Spleen (tissue), 11 donors: Measurements from ENCODE around the gene HERPUD1. TPM values are rescaled to one million over a fixed set of nuclear protein-coding genes. Genes with fewer than 3 reads are reported as not detected.

ENCODE experiments used
- DNase-seq: peaks from one replicate; pipeline ENCODE4 v3.0.0-alpha.2; 2020
- H3K27ac ChIP-seq, 8 donors: fragments of 200-600 bp; sonication (generic) in 7 of 8; 1 replicate in 4 of 8; 2 replicates in 4 of 8; pipeline versions ENCODE4 v1.5.0 to v1.8.0; 2016 to 2021; ENCODE audit warnings: inconsistent platforms in 4 of 8, mild to moderate bottlenecking in 4 of 8, moderate library complexity in 1 of 8
- H3K27me3 ChIP-seq, 7 donors: fragments of 200-600 bp; sonication (generic) in 6 of 7; replicated peaks in 1 of 7; 1 replicate in 4 of 7; 2 replicates in 3 of 7; pipeline versions ENCODE4 v1.5.0 to v1.8.0; 2016 to 2021; ENCODE audit warnings: inconsistent platforms in 3 of 7, mild to moderate bottlenecking in 1 of 7
- H3K36me3 ChIP-seq, 6 donors: fragments of 200-600 bp; sonication (generic) in 5 of 6; 1 replicate in 4 of 6; 2 replicates in 2 of 6; pipeline versions ENCODE4 v1.5.0 to v1.8.0; 2016 to 2021; ENCODE audit warnings: inconsistent platforms in 2 of 6
- H3K4me1 ChIP-seq, 6 donors: fragments of 200-600 bp; sonication (generic) in 5 of 6; 1 replicate in 3 of 6; 2 replicates in 3 of 6; pipeline versions ENCODE4 v1.5.0 to v1.8.0; 2016 to 2021; ENCODE audit warnings: inconsistent platforms in 3 of 6
- H3K4me3 ChIP-seq, 8 donors: fragments of 200-600 bp; sonication (generic) in 7 of 8; 1 replicate in 4 of 8; 2 replicates in 4 of 8; pipeline versions ENCODE4 v1.5.0 to v1.8.0; 2016 to 2021; ENCODE audit warnings: inconsistent platforms in 4 of 8, mild to moderate bottlenecking in 4 of 8, moderate library complexity in 2 of 8
- H3K9me3 ChIP-seq, 8 donors: fragments of 200-600 bp; sonication (generic) in 7 of 8; 1 replicate in 4 of 8; 2 replicates in 4 of 8; pipeline versions ENCODE4 v1.5.0 to v1.8.0; 2016 to 2021; ENCODE audit warnings: inconsistent platforms in 4 of 8
- POLR2A ChIP-seq, 3 donors: fragments of 450-650 bp; IDR thresholded peaks; one replicate each; pipeline ENCODE4 v1.5.1; 2017; ENCODE audit warnings: antibody characterized with exemption in 3 of 3, mild to moderate bottlenecking in 1 of 3
- POLR2AphosphoS5 ChIP-seq, 3 donors: sonication (generic); formaldehyde crosslinking; IDR thresholded peaks; one replicate each; pipeline ENCODE4 v1.5.1; 2017; ENCODE audit warnings: antibody characterized with exemption in 3 of 3
- WGBS, 5 donors: extraction: QIAGEN DNeasy Blood & Tissue Kit in 3 of 5; methylation state at CpG; one replicate each; pipeline versions ENCODE4 v1.1.5 to v1.1.7; 2013 to 2018; 5-methylcytosine and 5-hydroxymethylcytosine counted together
- intact Hi-C: fragments of 100-400 bp; cut with DNase I; formaldehyde crosslinking; loops from one replicate; pipeline ENCODE4 v1.15.0; 2023; ENCODE audit warnings: low total_unique reads
- polyA plus RNA-seq, 3 donors: library from polyadenylated mRNA; stranded (reverse); fragments of 200-250 nt; gene quantifications; one replicate each; pipeline ENCODE4 v1.2.1, GENCODE V29; 2013
- total RNA-seq, 7 donors: library from RNA; depleted of rRNA in 3 of 7; stranded (reverse); fragments of >200 nt in 3 of 7; fragmentation: NEBNext Ultra II Directional in 4 of 7; extraction: Animal tissue kit (Norgen Biotek cat#: 25700) in 4 of 7; gene quantifications; one replicate each; pipeline versions ENCODE4 v1.1.0 to v1.2.1, GENCODE V29; 2016 to 2021
- TF ChIP-seq, protein P1 (sequence below), 11 experiments: fragments of 200-600 bp in 7 of 11; fragments of 450-650 bp in 4 of 11; sonication (generic) in 4 of 11; IDR thresholded peaks in 8 of 11; conservative IDR thresholded peaks in 3 of 11; 1 replicate in 7 of 11; 2 replicates in 4 of 11; pipeline versions ENCODE4 v1.4.0 to v1.8.0; 2016 to 2021; ENCODE audit warnings: antibody characterized with exemption in 11 of 11, inconsistent platforms in 4 of 11, mild to moderate bottlenecking in 1 of 11
- donor health status: healthy with polysubstance abuse.
- donor health status: DM: no; HTN: no; CAD: no; lungs with moderate emphysema.
- donor health status: DM: no; HTN: no; CAD: no.
- donor health status: Bipolar disorder and iron deficiency.
- donor health status: healthy.
- donor health status: DM: no; HTN: no; CAD: no.
- donor health status: DM: yes; HTN: yes; CAD: no.

The HERPUD1 gene
- total and polyA plus RNA-seq, 10 donors: 84.1 to 370 (median 193) TPM

DNA sequence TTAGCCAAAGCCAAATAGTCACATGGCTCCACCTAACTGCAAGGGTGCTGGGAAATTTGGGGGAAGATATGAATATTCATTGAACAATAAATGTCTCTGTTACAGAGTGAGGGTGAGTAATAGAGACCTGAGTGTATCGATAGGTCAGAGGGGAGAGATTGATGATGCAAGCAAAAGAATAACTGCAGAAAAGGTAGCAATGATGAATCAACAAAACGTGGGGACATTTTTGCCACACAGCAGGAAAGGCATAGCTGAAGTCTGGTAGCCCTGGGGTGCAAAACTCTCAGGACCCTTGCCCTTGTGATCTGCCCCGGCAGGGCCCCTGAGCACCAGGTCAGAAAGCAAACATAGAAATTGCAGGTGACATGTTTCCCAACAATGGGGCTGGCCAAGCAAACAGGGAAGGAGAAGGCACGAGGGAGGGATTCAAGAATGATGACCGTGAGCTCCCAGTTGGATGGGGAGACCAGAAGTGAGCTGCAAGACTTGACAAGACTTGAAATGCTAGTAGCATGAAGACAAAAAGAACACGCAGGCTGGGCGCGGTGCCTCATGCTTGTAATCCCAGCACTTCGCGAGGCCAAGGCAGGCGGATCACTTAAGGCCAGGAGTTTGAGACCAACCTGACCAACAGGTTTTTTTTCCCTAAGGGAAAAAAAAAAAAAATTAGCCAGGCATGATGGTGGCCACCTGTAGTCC is 12.7 kb upstream of the HERPUD1 start:
- DNase-seq: no peak
- Histone ChIP-seq H3K27me3 (no peaks in the 10 kb centered on the region), H3K4me1 (peaks cover 0 to 54% (median 23%) of the 10 kb centered on the region in 6 donors), H3K36me3 (no peaks in the 10 kb centered on the region), H3K4me3 (no peak overlapping the region), H3K9me3 (no peaks in the 10 kb centered on the region), H3K27ac (peak overlapping the region in 1 of 8 donors; percentile 92)
- TF ChIP-seq POLR2A (IDR thresholded peaks at IDR 0.05): no peak
- TF ChIP-seq, protein P1, sequence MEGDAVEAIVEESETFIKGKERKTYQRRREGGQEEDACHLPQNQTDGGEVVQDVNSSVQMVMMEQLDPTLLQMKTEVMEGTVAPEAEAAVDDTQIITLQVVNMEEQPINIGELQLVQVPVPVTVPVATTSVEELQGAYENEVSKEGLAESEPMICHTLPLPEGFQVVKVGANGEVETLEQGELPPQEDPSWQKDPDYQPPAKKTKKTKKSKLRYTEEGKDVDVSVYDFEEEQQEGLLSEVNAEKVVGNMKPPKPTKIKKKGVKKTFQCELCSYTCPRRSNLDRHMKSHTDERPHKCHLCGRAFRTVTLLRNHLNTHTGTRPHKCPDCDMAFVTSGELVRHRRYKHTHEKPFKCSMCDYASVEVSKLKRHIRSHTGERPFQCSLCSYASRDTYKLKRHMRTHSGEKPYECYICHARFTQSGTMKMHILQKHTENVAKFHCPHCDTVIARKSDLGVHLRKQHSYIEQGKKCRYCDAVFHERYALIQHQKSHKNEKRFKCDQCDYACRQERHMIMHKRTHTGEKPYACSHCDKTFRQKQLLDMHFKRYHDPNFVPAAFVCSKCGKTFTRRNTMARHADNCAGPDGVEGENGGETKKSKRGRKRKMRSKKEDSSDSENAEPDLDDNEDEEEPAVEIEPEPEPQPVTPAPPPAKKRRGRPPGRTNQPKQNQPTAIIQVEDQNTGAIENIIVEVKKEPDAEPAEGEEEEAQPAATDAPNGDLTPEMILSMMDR (IDR thresholded peaks at IDR 0.05 in 8 of 11, conservative IDR thresholded peaks at IDR 0.05 in 3 of 11): no peak
- no peak for TF ChIP-seq POLR2AphosphoS5 (IDR thresholded peaks at IDR 0.05)
- WGBS, 5 donors: 85 to 89% (median 88%) methylated on average over 11 of the region's 11 CpGs
- intact Hi-C loops: no loop called here

DNA sequence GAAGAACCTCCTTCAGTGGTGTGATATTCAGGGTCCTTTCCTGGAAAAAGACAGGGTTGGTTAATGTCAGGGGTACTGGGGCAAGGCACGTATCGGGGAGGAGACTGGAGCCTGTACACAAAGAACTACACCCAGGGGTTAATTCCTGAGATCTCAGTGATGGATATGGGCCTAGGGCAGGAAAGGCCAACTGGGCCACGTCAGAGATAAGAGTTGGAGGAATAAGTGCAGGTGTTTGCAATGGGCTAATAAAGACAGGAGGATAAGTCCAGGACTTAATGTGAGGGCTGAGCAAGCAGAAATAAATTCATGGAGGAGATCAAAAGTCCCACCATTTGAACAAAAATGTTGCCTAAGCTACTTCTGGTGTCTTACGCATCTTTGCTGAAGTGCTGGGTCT is 10.4 kb upstream of the HERPUD1 start:
- Histone ChIP-seq H3K9me3 (no peaks in the 10 kb centered on the region), H3K4me1 (peaks cover 0 to 54% (median 16%) of the 10 kb centered on the region in 6 donors), H3K27ac (no peak overlapping the region), H3K4me3 (no peak overlapping the region), H3K27me3 (no peaks in the 10 kb centered on the region), H3K36me3 (no peaks in the 10 kb centered on the region)
- WGBS, 5 donors: 82 to 87% (median 85%) methylated on average over 4 of the region's 4 CpGs
- intact Hi-C loops: no loop called here
- no peak for DNase-seq
- no peak for TF ChIP-seq POLR2AphosphoS5 (IDR thresholded peaks at IDR 0.05)
- TF ChIP-seq POLR2A (IDR thresholded peaks at IDR 0.05): no peak
- TF ChIP-seq, protein P1 (IDR thresholded peaks at IDR 0.05 in 8 of 11, conservative IDR thresholded peaks at IDR 0.05 in 3 of 11): no peak

DNA sequence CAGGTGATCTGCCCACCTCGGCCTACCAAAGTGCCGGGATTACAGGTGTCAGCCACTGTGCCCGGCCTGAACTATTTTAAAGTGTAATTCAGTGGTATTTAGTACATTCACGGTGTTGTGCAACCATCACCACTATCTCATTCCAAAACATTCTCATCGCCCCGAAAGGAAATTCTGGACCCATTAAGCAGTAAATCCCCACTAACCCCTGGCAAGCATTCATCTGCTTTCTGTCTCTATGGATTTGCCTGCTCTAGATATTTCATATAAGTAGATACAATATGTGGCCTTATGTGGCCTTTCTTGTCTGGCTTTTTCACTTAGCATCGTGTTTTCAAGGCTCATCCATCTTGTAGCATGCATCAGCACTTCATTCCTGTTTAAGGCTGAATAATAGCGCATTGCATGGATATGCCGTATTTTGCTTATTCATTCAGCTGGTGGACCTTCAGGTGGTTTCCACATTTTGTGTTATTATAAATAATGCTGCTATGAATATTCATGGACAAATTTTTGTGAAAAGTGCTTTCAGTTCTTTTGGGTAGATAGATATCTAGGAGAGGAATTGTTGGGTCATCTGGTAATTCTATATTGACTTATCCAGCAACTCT is 8.4 kb upstream of the HERPUD1 start:
- WGBS, 5 donors: 89 to 96% (median 92%) methylated on average over 9 of the region's 9 CpGs
- H3K9me3 ChIP-seq: no peaks in the 10 kb centered on the region
- intact Hi-C loops: no loop called here
- peaks cover 0 to 38% (median 0%) of the 10 kb centered on the region in 6 donors for H3K4me1 ChIP-seq
- no peaks in the 10 kb centered on the region for H3K27me3 ChIP-seq
- TF ChIP-seq, protein P1 (IDR thresholded peaks at IDR 0.05 in 8 of 11, conservative IDR thresholded peaks at IDR 0.05 in 3 of 11): no peak
- no peak for TF ChIP-seq POLR2AphosphoS5 (IDR thresholded peaks at IDR 0.05)
- TF ChIP-seq POLR2A (IDR thresholded peaks at IDR 0.05): no peak
- H3K36me3 ChIP-seq: no peaks in the 10 kb centered on the region
- no peak overlapping the region for H3K27ac ChIP-seq
- no peak for DNase-seq
- no peak overlapping the region for H3K4me3 ChIP-seq

DNA sequence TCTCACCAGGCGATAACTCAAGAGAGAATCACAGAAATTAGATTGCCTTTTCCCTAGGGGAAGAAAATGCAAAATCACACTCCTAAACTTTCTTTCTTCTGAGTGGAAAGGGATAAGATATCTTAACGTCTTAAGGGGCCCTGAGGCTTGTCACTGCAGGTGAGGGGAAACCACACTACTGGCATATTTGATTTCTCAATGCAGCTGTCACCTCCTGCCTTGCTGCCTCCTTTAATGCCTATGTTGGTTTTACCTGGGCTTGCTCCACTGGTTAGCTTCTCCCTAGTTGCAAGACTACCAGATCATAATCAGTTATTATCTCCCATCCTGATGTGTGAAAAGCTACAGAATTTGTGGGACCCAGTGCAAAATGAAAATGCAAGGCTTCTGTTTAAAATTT is 4.5 kb upstream of the HERPUD1 start:
- H3K36me3 ChIP-seq: no peaks in the 10 kb centered on the region
- intact Hi-C loops: no loop called here
- WGBS, 5 donors: 48 to 66% (median 56%) methylated on average over 2 of the region's 2 CpGs

More for the DNA sequence above, 4.5 kb upstream of the HERPUD1 start:
- Histone ChIP-seq H3K4me3 (no peak overlapping the region), H3K27ac (no peak overlapping the region), H3K9me3 (no peaks in the 10 kb centered on the region), H3K27me3 (no peaks in the 10 kb centered on the region), H3K4me1 (peaks cover 9 to 36% (median 13%) of the 10 kb centered on the region in 6 donors)
- TF ChIP-seq, protein P1 (IDR thresholded peaks at IDR 0.05 in 8 of 11, conservative IDR thresholded peaks at IDR 0.05 in 3 of 11): no peak
- TF ChIP-seq POLR2A (IDR thresholded peaks at IDR 0.05): no peak
- TF ChIP-seq POLR2AphosphoS5 (IDR thresholded peaks at IDR 0.05): no peak
- DNase-seq: no peak
